Fibroblast of lung (primary cell): Measurements from ENCODE around the gene SYNJ2.

Source experiments
- CTCF ChIP-seq, 2 donors: IDR thresholded peaks in 1 of 2; conservative IDR thresholded peaks in 1 of 2; 1 replicate in 1 of 2; 2 replicates in 1 of 2; pipeline ENCODE4 v1.5.1; 2011 to 2012; ENCODE audit warnings: low read length in 2 of 2, control low read depth in 1 of 2, inconsistent platforms in 1 of 2, low read depth in 1 of 2, mild to moderate bottlenecking in 1 of 2
- EZH2 ChIP-seq: IDR thresholded peaks from 2 replicates; pipeline ENCODE4 v1.5.1; 2012; ENCODE audit warnings: low read length, control low read depth, mild to moderate bottlenecking; ENCODE audit errors: missing control alignments

GRCh38 chr6:158051968-158052367 lies 70.3 kb downstream of the SYNJ2 start:
- no peak for TF ChIP-seq CTCF (conservative IDR thresholded peaks at IDR 0.05 in 1 of 2, IDR thresholded peaks at IDR 0.05 in 1 of 2; ENCODE audit: low read depth in 1 of 2, low read length in 2 of 2)
- TF ChIP-seq EZH2, result no peak
